ENCODE results near the gene RPLP2. TPM values are rescaled to one million over a fixed set of nuclear protein-coding genes. Genes with fewer than 3 reads are reported as not detected.

Gene RPLP2
- total and polyA plus RNA-seq, 2 experiments from 2014 or later, result 263 to 726 TPM

DNA sequence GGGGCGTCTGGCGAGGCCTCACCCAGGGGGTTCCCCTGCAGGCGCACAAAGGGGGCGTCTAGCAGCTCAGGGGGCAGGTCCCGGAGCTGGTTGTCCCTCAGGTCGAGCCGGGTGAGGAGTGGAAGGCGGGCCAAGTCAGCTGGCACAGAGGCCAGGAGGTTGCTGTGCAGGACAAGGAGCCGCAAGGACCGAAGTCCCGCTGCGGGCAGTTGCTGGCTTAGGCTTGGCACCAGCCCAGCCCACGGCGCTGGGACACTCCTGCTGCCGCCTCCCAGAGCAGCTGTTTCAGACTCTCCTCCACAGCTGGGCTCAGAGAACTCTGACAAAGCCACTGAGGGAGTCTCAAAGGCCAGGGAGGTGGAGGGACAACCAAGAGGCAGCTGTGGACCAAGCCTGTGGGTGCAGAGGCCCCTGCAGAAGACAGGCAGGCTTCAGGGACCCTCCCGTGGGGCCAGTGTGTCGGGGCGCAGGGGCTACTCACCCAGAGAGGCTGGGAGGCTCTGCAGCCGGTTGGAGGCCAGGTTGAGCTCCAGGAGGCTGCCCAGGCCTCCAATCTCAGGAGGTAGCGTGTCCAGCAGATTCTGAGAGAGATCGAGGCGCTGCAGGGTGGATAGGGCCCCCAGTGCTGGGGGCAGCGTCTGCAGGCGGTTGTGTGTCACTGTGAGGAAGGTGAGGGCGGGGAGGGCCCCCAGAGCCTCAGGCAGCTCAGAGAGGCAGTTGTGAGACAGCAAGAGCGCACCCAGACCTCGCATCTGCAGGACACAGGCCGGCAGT is 6.9 kb upstream of the RPLP2 start:
- no peak for DNase-seq
- Histone ChIP-seq H3K27me3 (replicated peaks; ENCODE audit: insufficient read depth) (no peaks in the 10 kb centered on the region), H3K36me3 (ENCODE audit: low read depth) (no peaks in the 10 kb centered on the region; the same call in 1 of the 2 replicates), H3K9ac (no peak overlapping the region), H3K4me3 (no peak overlapping the region), H2AFZ (no peak overlapping the region), H3K9me3 (ENCODE audit: low read depth) (no peaks in the 10 kb centered on the region), H3K27ac (no peak overlapping the region), H3K4me1 (ENCODE audit: insufficient read depth) (peaks cover 3% of the 10 kb centered on the region), H3K4me2 (ENCODE audit: unreplicated experiment) (no peak overlapping the region), H3F3A (ENCODE audit: insufficient read depth) (no peaks in the 10 kb centered on the region), H4K20me1 (ENCODE audit: insufficient read depth) (no peaks in the 10 kb centered on the region), H3K79me2 (ENCODE audit: insufficient read depth) (peaks cover 13% of the 10 kb centered on the region), H3K9me2 (ENCODE audit: insufficient read depth) (no peaks in the 10 kb centered on the region)
- TF ChIP-seq EZH2 (IDR thresholded peaks at IDR 0.05; ENCODE audit: insufficient read depth, poor library complexity, severe bottlenecking), result no peak
- no peak for TF ChIP-seq EZH2phosphoT487 (IDR thresholded peaks at IDR 0.05; ENCODE audit: insufficient read depth, low read depth)
- WGBS, 2 experiments (ENCODE audit: low coverage in 1 of 2, low lambda C conversion rate in 2 of 2, missing lambda C conversion rate in 2 of 2), result 88% methylated on average over 28 of the region's 28 CpGs
- in situ Hi-C loops (cut with MboI), result no loop called here

DNA sequence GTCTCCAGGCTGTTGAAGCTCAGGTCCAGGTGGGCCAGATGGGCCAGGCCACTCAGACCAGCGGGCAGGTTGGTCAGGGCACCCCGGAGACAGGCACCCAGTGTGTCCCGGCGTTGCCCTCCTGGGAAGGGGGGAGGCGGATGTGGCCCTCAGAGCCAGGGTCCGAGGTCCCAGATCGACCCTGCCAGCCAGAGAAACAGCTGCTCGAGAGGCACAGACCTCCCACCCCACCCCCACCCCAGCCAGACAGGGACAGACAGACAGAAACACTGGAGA is 6.4 kb upstream of the RPLP2 start:
- Histone ChIP-seq H3K9me2 (ENCODE audit: insufficient read depth) (no peaks in the 10 kb centered on the region), H3F3A (ENCODE audit: insufficient read depth) (no peaks in the 10 kb centered on the region), H3K36me3 (ENCODE audit: low read depth) (no peaks in the 10 kb centered on the region; the same call in 1 of the 2 replicates), H3K4me2 (ENCODE audit: unreplicated experiment) (no peak overlapping the region), H4K20me1 (ENCODE audit: insufficient read depth) (no peaks in the 10 kb centered on the region), H3K27ac (no peak overlapping the region), H3K4me3 (no peak overlapping the region), H3K9ac (no peak overlapping the region), H3K4me1 (ENCODE audit: insufficient read depth) (peaks cover 8% of the 10 kb centered on the region), H3K9me3 (ENCODE audit: low read depth) (no peaks in the 10 kb centered on the region), H2AFZ (no peak overlapping the region), H3K27me3 (replicated peaks; ENCODE audit: insufficient read depth) (no peaks in the 10 kb centered on the region), H3K79me2 (ENCODE audit: insufficient read depth) (peaks cover 18% of the 10 kb centered on the region)
- no peak for DNase-seq
- in situ Hi-C loops (cut with MboI), result no loop called here
- TF ChIP-seq EZH2phosphoT487 (IDR thresholded peaks at IDR 0.05; ENCODE audit: insufficient read depth, low read depth) (no peak), EZH2 (IDR thresholded peaks at IDR 0.05; ENCODE audit: insufficient read depth, poor library complexity, severe bottlenecking) (no peak)
- WGBS, 2 experiments (ENCODE audit: low coverage in 1 of 2, low lambda C conversion rate in 2 of 2, missing lambda C conversion rate in 2 of 2), result 89 to 93% methylated on average over 5 to 8 of the region's 8 CpGs

DNA sequence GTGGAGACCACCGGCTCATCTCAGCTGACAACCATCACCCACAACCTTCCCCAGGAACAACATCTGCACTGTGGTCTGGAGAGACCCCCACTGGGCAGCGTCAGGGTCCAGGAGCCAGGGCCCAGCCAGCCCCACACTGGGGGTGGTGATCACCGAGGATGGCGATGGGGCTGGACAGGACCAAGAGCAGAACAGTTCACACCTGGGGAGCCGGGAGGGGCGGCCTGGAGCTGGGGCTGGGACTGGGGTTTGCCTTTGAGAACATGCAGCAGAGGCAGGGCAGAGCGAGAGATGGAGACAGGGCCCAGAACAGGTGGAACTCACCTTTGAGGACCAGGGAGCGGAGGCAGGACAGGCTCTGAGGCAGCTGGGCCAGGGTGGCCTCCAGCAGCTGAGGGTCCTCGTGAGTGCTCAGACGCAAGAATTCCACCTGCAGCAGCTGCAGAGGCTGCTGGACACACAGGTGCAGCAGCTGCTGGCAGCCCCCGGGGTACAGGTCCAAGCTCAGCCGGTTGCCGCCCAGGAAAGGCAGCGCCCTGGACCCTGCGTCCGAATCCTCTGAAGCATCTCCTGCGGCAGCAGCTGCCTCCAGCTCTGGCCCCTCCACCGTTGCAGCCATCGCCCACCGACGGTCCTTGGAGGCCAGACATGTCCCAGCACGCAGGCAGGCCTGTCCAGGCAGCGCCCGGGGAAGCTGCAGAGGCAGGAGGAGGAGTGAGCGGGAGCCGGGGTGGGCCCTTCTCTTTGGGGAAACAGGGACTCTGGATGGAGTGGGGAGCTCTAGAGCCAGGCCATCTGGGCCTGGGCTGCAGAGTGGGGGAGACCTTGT is 5.8 kb upstream of the RPLP2 start:
- Histone ChIP-seq H3K9me3 (ENCODE audit: low read depth) (no peaks in the 10 kb centered on the region), H3K4me2 (ENCODE audit: unreplicated experiment) (peak overlapping the region; percentile 89), H3K79me2 (ENCODE audit: insufficient read depth) (peaks cover 23% of the 10 kb centered on the region), H3K9me2 (ENCODE audit: insufficient read depth) (no peaks in the 10 kb centered on the region), H3K27ac (no peak overlapping the region), H3K4me1 (ENCODE audit: insufficient read depth) (peaks cover 10% of the 10 kb centered on the region), H3K36me3 (ENCODE audit: low read depth) (no peaks in the 10 kb centered on the region; the same call in 1 of the 2 replicates), H3K4me3 (peak overlapping the region; percentile 73), H4K20me1 (ENCODE audit: insufficient read depth) (no peaks in the 10 kb centered on the region), H3F3A (ENCODE audit: insufficient read depth) (no peaks in the 10 kb centered on the region), H2AFZ (no peak overlapping the region; the same call in 1 of the 2 replicates), H3K27me3 (replicated peaks; ENCODE audit: insufficient read depth) (no peaks in the 10 kb centered on the region), H3K9ac (peak overlapping the region; percentile 80)
- in situ Hi-C loops (cut with MboI), result no loop called here
- TF ChIP-seq EZH2phosphoT487 (IDR thresholded peaks at IDR 0.05; ENCODE audit: insufficient read depth, low read depth) (no peak), EZH2 (IDR thresholded peaks at IDR 0.05; ENCODE audit: insufficient read depth, poor library complexity, severe bottlenecking) (no peak)
- no peak for DNase-seq
- WGBS, 2 experiments (ENCODE audit: low coverage in 1 of 2, low lambda C conversion rate in 2 of 2, missing lambda C conversion rate in 2 of 2), result 60 to 64% methylated on average over 24 to 26 of the region's 26 CpGs

DNA sequence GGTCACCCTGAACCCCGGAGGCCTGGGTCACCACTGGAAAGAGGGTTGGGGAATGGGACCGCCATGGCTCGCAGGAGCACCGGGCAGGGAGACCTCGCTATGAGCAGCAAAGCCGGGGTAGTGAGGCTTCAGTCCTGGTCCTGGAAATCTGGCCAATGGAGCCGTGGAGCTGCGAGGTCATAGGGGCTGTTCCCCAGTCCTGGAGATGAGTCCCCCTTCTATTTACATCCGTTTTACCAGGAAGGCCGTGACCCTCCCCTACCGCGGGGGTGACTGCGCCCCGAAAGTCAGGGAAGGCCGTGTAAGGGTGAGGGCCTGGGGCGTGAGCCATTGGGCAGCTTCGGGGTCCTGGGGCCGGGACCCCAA is 5.2 kb upstream of the RPLP2 start:
- Histone ChIP-seq H3K4me3 (peak overlapping the region; percentile 73), H3F3A (ENCODE audit: insufficient read depth) (no peaks in the 10 kb centered on the region), H3K79me2 (ENCODE audit: insufficient read depth) (peaks cover 23% of the 10 kb centered on the region), H3K27me3 (replicated peaks; ENCODE audit: insufficient read depth) (no peaks in the 10 kb centered on the region), H3K9ac (peak overlapping the region; percentile 80), H3K9me3 (ENCODE audit: low read depth) (no peaks in the 10 kb centered on the region), H3K9me2 (ENCODE audit: insufficient read depth) (no peaks in the 10 kb centered on the region), H3K4me2 (ENCODE audit: unreplicated experiment) (peak overlapping the region; percentile 89), H2AFZ (peak overlapping the region; percentile 83), H3K27ac (no peak overlapping the region), H3K4me1 (ENCODE audit: insufficient read depth) (peaks cover 10% of the 10 kb centered on the region), H4K20me1 (ENCODE audit: insufficient read depth) (no peaks in the 10 kb centered on the region), H3K36me3 (ENCODE audit: low read depth) (no peaks in the 10 kb centered on the region; the same call in 1 of the 2 replicates)
- TF ChIP-seq EZH2 (IDR thresholded peaks at IDR 0.05; ENCODE audit: insufficient read depth, poor library complexity, severe bottlenecking), result no peak
- TF ChIP-seq EZH2phosphoT487 (IDR thresholded peaks at IDR 0.05; ENCODE audit: insufficient read depth, low read depth), result no peak
- in situ Hi-C loops (cut with MboI), result no loop called here
- WGBS, 2 experiments (ENCODE audit: low coverage in 1 of 2, low lambda C conversion rate in 2 of 2, missing lambda C conversion rate in 2 of 2), result 5 to 6% methylated on average over 18 of the region's 18 CpGs
- no peak for DNase-seq

Measured in GM23248 (cell line).